Endodermal cell (in vitro differentiated cells): ENCODE results near the gene TBL1XR1. TPM values are rescaled to one million over a fixed set of nuclear protein-coding genes. Genes with fewer than 3 reads are reported as not detected.

Source experiments
- DNase-seq: peaks from one replicate; pipeline ENCODE4 v3.0.0-alpha.2; 2017
- H3K27ac ChIP-seq: 2 replicates; pipeline ENCODE4 v1.5.1; 2013; ENCODE audit warnings: mild to moderate bottlenecking, low read depth, low read length, moderate library complexity
- H3K27me3 ChIP-seq: 2 replicates; pipeline ENCODE4 v1.6.1; 2013; ENCODE audit warnings: mild to moderate bottlenecking, low read length, moderate library complexity; ENCODE audit not compliant: insufficient read depth, control insufficient read depth, poor library complexity, severe bottlenecking
- H3K36me3 ChIP-seq: 2 replicates; pipeline ENCODE4 v1.7.0; 2013; ENCODE audit warnings: mild to moderate bottlenecking, low read length, moderate library complexity; ENCODE audit not compliant: control insufficient read depth, insufficient read depth
- H3K4me1 ChIP-seq: one replicate; pipeline ENCODE4 v1.7.0; 2013; ENCODE audit warnings: low read length; ENCODE audit not compliant: control insufficient read depth, insufficient read depth
- H3K4me3 ChIP-seq: 2 replicates; pipeline ENCODE4 v1.5.1; 2013; ENCODE audit warnings: mild to moderate bottlenecking, low read length, moderate library complexity
- H3K9ac ChIP-seq: 2 replicates; pipeline ENCODE4 v1.6.1; 2013; ENCODE audit warnings: mild to moderate bottlenecking, low read length, moderate library complexity; ENCODE audit not compliant: poor library complexity, severe bottlenecking; ENCODE audit errors: extremely low read depth
- H3K9me3 ChIP-seq: 2 replicates; pipeline ENCODE4 v1.6.1; 2013; ENCODE audit warnings: mild to moderate bottlenecking, low read length, moderate library complexity; ENCODE audit not compliant: control insufficient read depth
- H3K27ac Mint-ChIP-seq: 2 replicates; pipeline ENCODE4 v1.8.0; 2020; ENCODE audit warnings: mixed read lengths
- H3K27me3 Mint-ChIP-seq: 2 replicates; pipeline ENCODE4 v1.8.0; 2021; ENCODE audit warnings: mild to moderate bottlenecking, mixed read lengths; ENCODE audit not compliant: insufficient read depth
- H3K36me3 Mint-ChIP-seq: 2 replicates; pipeline ENCODE4 v1.8.0; 2020; ENCODE audit warnings: low read depth, mixed read lengths
- H3K4me1 Mint-ChIP-seq: 2 replicates; pipeline ENCODE4 v1.8.0; 2020; ENCODE audit warnings: mixed read lengths
- H3K4me3 Mint-ChIP-seq: 2 replicates; pipeline ENCODE4 v1.8.0; 2020; ENCODE audit warnings: mild to moderate bottlenecking, moderate library complexity, mixed read lengths
- H3K9me3 Mint-ChIP-seq: 2 replicates; pipeline ENCODE4 v1.8.0; 2020; ENCODE audit warnings: mild to moderate bottlenecking, mixed read lengths
- CTCF ChIP-seq: fragments of 200-600 bp; sonication (generic); conservative IDR thresholded peaks from 2 replicates; pipeline ENCODE4 v1.5.0; 2021; ENCODE audit warnings: antibody characterized with exemption, mild to moderate bottlenecking
- WGBS, 2 experiments: methylation state at CpG; one replicate each; pipeline versions ENCODE4 v1.1.5 to v1.1.7; 2013; ENCODE audit warnings: missing lambda C conversion rate in 2 of 2, mixed read lengths in 1 of 2; ENCODE audit not compliant: insufficient coverage in 1 of 2, insufficient read length in 1 of 2; 5-methylcytosine and 5-hydroxymethylcytosine counted together
- total RNA-seq, 2 donors: library from RNA; stranded (reverse); fragmentation: NEBNext Ultra II Directional in 1 of 2; extraction: Animal tissue kit (Norgen Biotek cat#: 25700) in 1 of 2; gene quantifications; 2 replicates in 1 of 2; 3 replicates in 1 of 2; pipeline ENCODE4 v1.2.1, GENCODE V29; 2021

The TBL1XR1 gene
- total RNA-seq, 2 donors from 2014 or later: 235 to 273 TPM

- peaks cover 6% of the 10 kb centered on the region for H3K36me3 Mint-ChIP-seq
- no peak for DNase-seq
- H3K9me3 Mint-ChIP-seq: peaks cover 18% of the 10 kb centered on the region
- no peak for TF ChIP-seq CTCF
- no peak overlapping the region for H3K27ac Mint-ChIP-seq
- H3K27me3 Mint-ChIP-seq: no peaks in the 10 kb centered on the region
- H3K4me1 Mint-ChIP-seq: no peaks in the 10 kb centered on the region
- Histone ChIP-seq H3K36me3 (no peaks in the 10 kb centered on the region), H3K9ac (no peak overlapping the region), H3K4me3 (no peak overlapping the region), H3K9me3 (peaks cover 11% of the 10 kb centered on the region), H3K27me3 (no peaks in the 10 kb centered on the region), H3K4me1 (no peaks in the 10 kb centered on the region), H3K27ac (no peak overlapping the region)
- no peak overlapping the region for H3K4me3 Mint-ChIP-seq
- 97% methylated on average over 2 of the region's 2 CpGs; no CpG with 5 or more reads in 1 of the 2 experiments for WGBS, 2 experiments
Observed at GRCh38 chr3:177234121-177234520, 36.8 kb upstream of the TBL1XR1 start.

GRCh38 chr3:177231242-177231641 lies 34.0 kb upstream of the TBL1XR1 start:
- 92 to 94% methylated on average over 2 of the region's 2 CpGs for WGBS, 2 experiments
- H3K27ac Mint-ChIP-seq: no peak overlapping the region
- no peaks in the 10 kb centered on the region for H3K27me3 Mint-ChIP-seq
- H3K36me3 ChIP-seq: no peaks in the 10 kb centered on the region
- H3K4me1 Mint-ChIP-seq: no peaks in the 10 kb centered on the region
- peaks cover 10% of the 10 kb centered on the region for H3K36me3 Mint-ChIP-seq
- H3K27ac ChIP-seq: no peak overlapping the region
- H3K9me3 ChIP-seq: peaks cover 23% of the 10 kb centered on the region
- TF ChIP-seq CTCF: no peak
- no peak overlapping the region for H3K9ac ChIP-seq
- peaks cover 36% of the 10 kb centered on the region for H3K9me3 Mint-ChIP-seq
- no peak overlapping the region for H3K4me3 Mint-ChIP-seq
- no peak for DNase-seq
- no peaks in the 10 kb centered on the region for H3K27me3 ChIP-seq
- peak overlapping the region; percentile 29 for H3K4me3 ChIP-seq
- H3K4me1 ChIP-seq: no peaks in the 10 kb centered on the region

GRCh38 chr3:177230641-177231040 lies 33.4 kb upstream of the TBL1XR1 start:
- Mint-ChIP-seq H3K27ac (no peak overlapping the region), H3K4me3 (no peak overlapping the region), H3K27me3 (no peaks in the 10 kb centered on the region), H3K4me1 (no peaks in the 10 kb centered on the region), H3K9me3 (peaks cover 36% of the 10 kb centered on the region), H3K36me3 (peaks cover 10% of the 10 kb centered on the region)
- Histone ChIP-seq H3K27ac (no peak overlapping the region), H3K9me3 (peaks cover 23% of the 10 kb centered on the region), H3K9ac (no peak overlapping the region), H3K4me1 (no peaks in the 10 kb centered on the region), H3K36me3 (no peaks in the 10 kb centered on the region), H3K27me3 (no peaks in the 10 kb centered on the region), H3K4me3 (peak overlapping the region; percentile 29)
- no peak for DNase-seq
- 84 to 97% methylated on average over 3 to 5 of the region's 6 CpGs for WGBS, 2 experiments
- TF ChIP-seq CTCF: no peak
